Measurements from ENCODE around the gene ERBB3. TPM values are rescaled to one million over a fixed set of nuclear protein-coding genes. Genes with fewer than 3 reads are reported as not detected.

Gene ERBB3
- polyA plus RNA-seq, 1 of the 3 experiments (the other 2 are of a cell fraction), result 1.4 TPM

DNA sequence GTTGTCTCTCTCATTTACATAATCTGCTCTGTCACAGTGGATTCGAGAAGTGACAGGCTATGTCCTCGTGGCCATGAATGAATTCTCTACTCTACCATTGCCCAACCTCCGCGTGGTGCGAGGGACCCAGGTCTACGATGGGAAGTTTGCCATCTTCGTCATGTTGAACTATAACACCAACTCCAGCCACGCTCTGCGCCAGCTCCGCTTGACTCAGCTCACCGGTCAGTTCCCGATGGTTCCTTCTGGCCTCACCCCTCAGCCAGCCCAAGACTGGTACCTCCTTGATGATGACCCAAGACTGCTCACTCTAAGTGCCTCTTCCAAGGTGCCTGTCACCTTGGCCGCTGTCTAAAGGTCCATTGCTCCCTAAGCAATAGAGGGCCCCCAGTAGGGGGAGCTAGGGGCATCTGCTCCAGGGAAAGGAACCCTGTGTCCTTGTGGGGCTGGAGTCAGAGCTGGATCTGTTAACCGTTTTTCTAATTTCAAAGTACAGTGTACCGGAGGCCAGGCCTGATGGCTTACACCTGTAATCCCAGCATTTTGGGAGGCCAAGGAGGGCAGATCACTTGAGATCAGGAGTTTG is 5.1 kb downstream of the ERBB3 start:
- CTCF ChIA-PET, result interaction anchor here (0.7 to 2.8 kb wide), 3 partner anchors 11 to 20 kb away, joined by 4 to 7 read pairs (median 4); partner anchors contain the start of gene PA2G4
- H3K27ac ChIP-seq (ENCODE audit: low read depth in 2 of 2, low read length in 1 of 2), result no peak overlapping the region
- no peaks in the 10 kb centered on the region for H3K9me3 ChIP-seq
- H4K20me1 ChIP-seq (ENCODE audit: insufficient read depth), result no peaks in the 10 kb centered on the region
- 85% methylated on average over 15 of the region's 15 CpGs for WGBS (ENCODE audit: low lambda C conversion rate)
- no peaks in the 10 kb centered on the region for H3K36me3 ChIP-seq (replicated peaks in 1 of 2; ENCODE audit: control insufficient read depth in 1 of 2, insufficient read depth in 2 of 2, low read length in 1 of 2)
- H2AFZ ChIP-seq (ENCODE audit: low read depth), result no peak overlapping the region
- no peaks in the 10 kb centered on the region for H3K79me2 ChIP-seq (ENCODE audit: insufficient read depth)
- no peak for TF ChIP-seq IRF3 (IDR thresholded peaks at IDR 0.05; ENCODE audit: low read depth, low read length)
- TF ChIP-seq RAD21 (IDR thresholded peaks at IDR 0.05; ENCODE audit: low read length), result 0 out of 2 replicates have a peak, but pooled peaks have one; percentile 9
- TF ChIP-seq ELF1 (IDR thresholded peaks at IDR 0.05), result no peak
- TF ChIP-seq, protein P1, sequence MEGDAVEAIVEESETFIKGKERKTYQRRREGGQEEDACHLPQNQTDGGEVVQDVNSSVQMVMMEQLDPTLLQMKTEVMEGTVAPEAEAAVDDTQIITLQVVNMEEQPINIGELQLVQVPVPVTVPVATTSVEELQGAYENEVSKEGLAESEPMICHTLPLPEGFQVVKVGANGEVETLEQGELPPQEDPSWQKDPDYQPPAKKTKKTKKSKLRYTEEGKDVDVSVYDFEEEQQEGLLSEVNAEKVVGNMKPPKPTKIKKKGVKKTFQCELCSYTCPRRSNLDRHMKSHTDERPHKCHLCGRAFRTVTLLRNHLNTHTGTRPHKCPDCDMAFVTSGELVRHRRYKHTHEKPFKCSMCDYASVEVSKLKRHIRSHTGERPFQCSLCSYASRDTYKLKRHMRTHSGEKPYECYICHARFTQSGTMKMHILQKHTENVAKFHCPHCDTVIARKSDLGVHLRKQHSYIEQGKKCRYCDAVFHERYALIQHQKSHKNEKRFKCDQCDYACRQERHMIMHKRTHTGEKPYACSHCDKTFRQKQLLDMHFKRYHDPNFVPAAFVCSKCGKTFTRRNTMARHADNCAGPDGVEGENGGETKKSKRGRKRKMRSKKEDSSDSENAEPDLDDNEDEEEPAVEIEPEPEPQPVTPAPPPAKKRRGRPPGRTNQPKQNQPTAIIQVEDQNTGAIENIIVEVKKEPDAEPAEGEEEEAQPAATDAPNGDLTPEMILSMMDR (IDR thresholded peaks at IDR 0.05), result peak; percentile 43
- H3K9ac ChIP-seq, result no peak overlapping the region
- no peak for DNase-seq
- no peaks in the 10 kb centered on the region for H3K9me2 ChIP-seq
- no peak overlapping the region for H3K4me3 ChIP-seq (ENCODE audit: low read depth in 2 of 2, low read length in 1 of 2)
- no peaks in the 10 kb centered on the region for H3K27me3 ChIP-seq (ENCODE audit: insufficient read depth)
- H3K4me1 ChIP-seq (ENCODE audit: control insufficient read depth in 1 of 2, insufficient read depth in 2 of 2, low read depth in 1 of 2, low read length in 1 of 2), result peaks cover 0 to 3% of the 10 kb centered on the region in 2 experiments; a peak in 1 of 4 replicates
- no peak overlapping the region for H3K4me2 ChIP-seq
- POLR2A ChIA-PET, result no interaction called here
- H3F3A ChIP-seq (replicated peaks; ENCODE audit: insufficient read depth), result no peaks in the 10 kb centered on the region

DNA sequence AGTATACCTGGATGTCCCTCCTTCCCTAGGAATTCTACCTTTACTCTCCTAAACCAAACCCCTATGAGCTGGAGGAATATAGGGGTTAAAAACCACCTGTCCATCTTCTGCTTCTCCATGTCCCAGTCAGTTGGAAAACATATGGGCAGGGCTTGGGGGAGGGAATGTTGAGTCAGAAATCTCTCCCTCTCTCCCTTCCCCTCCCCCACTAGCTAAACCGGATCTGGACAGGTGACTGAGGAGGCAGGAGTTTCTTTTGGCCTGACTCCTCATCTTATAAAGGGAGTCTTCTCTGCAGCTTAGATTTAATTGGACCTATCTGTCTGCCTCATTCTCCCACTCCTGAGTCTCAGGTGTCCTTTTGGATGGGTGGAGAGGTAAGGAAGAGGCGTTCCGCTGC is 6.1 kb downstream of the ERBB3 start:
- CTCF ChIA-PET, result interaction anchor here (1.6 to 2.8 kb wide), 2 partner anchors 10 to 19 kb away, joined by 4 to 7 read pairs; partner anchors contain the start of gene PA2G4
- TF ChIP-seq FOSL2 (IDR thresholded peaks at IDR 0.05; ENCODE audit: borderline replicate concordance, low read depth) (no peak), MEF2A (IDR thresholded peaks at IDR 0.05; ENCODE audit: borderline replicate concordance, low read depth) (no peak), IRF3 (IDR thresholded peaks at IDR 0.05; ENCODE audit: low read depth, low read length) (no peak), MAX (IDR thresholded peaks at IDR 0.05; ENCODE audit: low read depth) (no peak), RCOR1 (IDR thresholded peaks at IDR 0.05; ENCODE audit: low read length) (no peak), RXRA (IDR thresholded peaks at IDR 0.05; ENCODE audit: borderline replicate concordance, low read depth) (no peak), NRF1 (IDR thresholded peaks at IDR 0.05; ENCODE audit: low read depth, low read length) (no peak), MXI1 (IDR thresholded peaks at IDR 0.05; ENCODE audit: low read depth, low read length) (no peak), JUND (IDR thresholded peaks at IDR 0.05) (no peak), FOXJ3 (CRISPR knock-in tag; IDR thresholded peaks at IDR 0.05) (no peak), TEAD4 (IDR thresholded peaks at IDR 0.05; ENCODE audit: borderline replicate concordance, insufficient read depth) (no peak), REST (IDR thresholded peaks at IDR 0.05; ENCODE audit: low read depth, low read length) (no peak), EP300 (IDR thresholded peaks at IDR 0.05; ENCODE audit: borderline replicate concordance in 1 of 2, low read depth in 1 of 2, low read length in 1 of 2) (no peak)
- TF ChIP-seq, protein P1 (IDR thresholded peaks at IDR 0.05), result no peak

More for the DNA sequence above, 6.1 kb downstream of the ERBB3 start:
- POLR2A ChIA-PET, result no interaction called here
- no peaks in the 10 kb centered on the region for H3K9me2 ChIP-seq
- 95% methylated on average over 3 of the region's 3 CpGs for WGBS (ENCODE audit: low lambda C conversion rate)
- H3F3A ChIP-seq (replicated peaks; ENCODE audit: insufficient read depth), result no peaks in the 10 kb centered on the region
- H3K9ac ChIP-seq, result no peak overlapping the region
- no peaks in the 10 kb centered on the region for H3K4me1 ChIP-seq (ENCODE audit: control insufficient read depth in 1 of 2, insufficient read depth in 2 of 2, low read depth in 1 of 2, low read length in 1 of 2)
- no peak overlapping the region for H3K4me2 ChIP-seq
- no peak overlapping the region for H3K4me3 ChIP-seq (ENCODE audit: low read depth in 2 of 2, low read length in 1 of 2)
- H3K27me3 ChIP-seq (ENCODE audit: insufficient read depth), result no peaks in the 10 kb centered on the region
- no peak overlapping the region for H3K27ac ChIP-seq (ENCODE audit: low read depth in 2 of 2, low read length in 1 of 2)
- no peak for DNase-seq
- H3K79me2 ChIP-seq (ENCODE audit: insufficient read depth), result no peaks in the 10 kb centered on the region
- no peaks in the 10 kb centered on the region for H4K20me1 ChIP-seq (ENCODE audit: insufficient read depth)
- H3K36me3 ChIP-seq (replicated peaks in 1 of 2; ENCODE audit: control insufficient read depth in 1 of 2, insufficient read depth in 2 of 2, low read length in 1 of 2), result no peaks in the 10 kb centered on the region
- no peak overlapping the region for H2AFZ ChIP-seq (ENCODE audit: low read depth)
- H3K9me3 ChIP-seq, result no peaks in the 10 kb centered on the region

Measured in SK-N-SH (cell line).